Measurements from ENCODE around the gene DAB1.
"Not testable (repeated sequence)": the region's sequence is repeated elsewhere in the genome, so short reads cannot be mapped to it uniquely, and the experiment has no call there.

The DAB1 gene

GRCh38 chr1:57269630-57270225 lies 154.1 kb downstream of the DAB1 start:
- DNase-seq = no peak

- no peak for DNase-seq
Observed at GRCh38 chr1:57265104-57265503, 158.8 kb downstream of the DAB1 start.

GRCh38 chr1:57262472-57262871 lies 161.4 kb downstream of the DAB1 start:
- no peak for DNase-seq

- no peak for DNase-seq
Observed at GRCh38 chr1:57258557-57259325, 165.1 kb downstream of the DAB1 start.

- no peak for DNase-seq
Observed at GRCh38 chr1:57255945-57256344, 167.9 kb downstream of the DAB1 start.

- DNase-seq = no peak
Observed at GRCh38 chr1:57254022-57254421, 169.8 kb downstream of the DAB1 start.

GRCh38 chr1:57252597-57253294 lies 171.1 kb downstream of the DAB1 start:
- no peak for DNase-seq

- no peak for DNase-seq
Observed at GRCh38 chr1:57250021-57250420, 173.8 kb downstream of the DAB1 start.

- no peak for DNase-seq
Observed at GRCh38 chr1:57249511-57249910, 174.3 kb downstream of the DAB1 start.

GRCh38 chr1:57248830-57249229 lies 175.0 kb downstream of the DAB1 start:
- no peak for DNase-seq

- no peak for DNase-seq
Observed at GRCh38 chr1:57238233-57238781, 185.6 kb downstream of the DAB1 start.

- DNase-seq = peak; percentile 47
Observed at GRCh38 chr1:57235730-57236510, 187.9 kb downstream of the DAB1 start.

- no peak for DNase-seq
Observed at GRCh38 chr1:57234459-57234858, 189.4 kb downstream of the DAB1 start.

- DNase-seq = no peak
Observed at GRCh38 chr1:57232500-57232899, 191.4 kb downstream of the DAB1 start.

GRCh38 chr1:57229998-57230397 lies 193.9 kb downstream of the DAB1 start:
- DNase-seq = no peak

- DNase-seq = peak; percentile 66
Observed at GRCh38 chr1:57229076-57229475, 194.8 kb downstream of the DAB1 start.

GRCh38 chr1:57222801-57223200 lies 201.1 kb downstream of the DAB1 start:
- DNase-seq = no peak

- no peak for DNase-seq
Observed at GRCh38 chr1:57222307-57222706, 201.6 kb downstream of the DAB1 start.

- not testable (repeated sequence) for DNase-seq
Observed at GRCh38 chr1:57220905-57221304, 203.0 kb downstream of the DAB1 start.

- peak; percentile 95 for DNase-seq
Observed at GRCh38 chr1:57218487-57219079, 205.3 kb downstream of the DAB1 start.

GRCh38 chr1:57217905-57218304 lies 206.0 kb downstream of the DAB1 start:
- DNase-seq = no peak

GRCh38 chr1:57214951-57215575 lies 208.8 kb downstream of the DAB1 start:
- no peak for DNase-seq
